CD4-positive, alpha-beta T cell treated with Interleukin-10 for 1 hour (primary cell): Measurements from ENCODE around the gene DPP10.
"Not testable (repeated sequence)": the region's sequence is repeated elsewhere in the genome, so short reads cannot be mapped to it uniquely, and the experiment has no call there.

Source experiments
- DNase-seq: peaks from one replicate; pipeline ENCODE4 v3.0.0-alpha.2; 2020

The DPP10 gene

GRCh38 chr2:114729026-114729425 lies 286.6 kb downstream of the DPP10 start:
- DNase-seq: no peak

DNA sequence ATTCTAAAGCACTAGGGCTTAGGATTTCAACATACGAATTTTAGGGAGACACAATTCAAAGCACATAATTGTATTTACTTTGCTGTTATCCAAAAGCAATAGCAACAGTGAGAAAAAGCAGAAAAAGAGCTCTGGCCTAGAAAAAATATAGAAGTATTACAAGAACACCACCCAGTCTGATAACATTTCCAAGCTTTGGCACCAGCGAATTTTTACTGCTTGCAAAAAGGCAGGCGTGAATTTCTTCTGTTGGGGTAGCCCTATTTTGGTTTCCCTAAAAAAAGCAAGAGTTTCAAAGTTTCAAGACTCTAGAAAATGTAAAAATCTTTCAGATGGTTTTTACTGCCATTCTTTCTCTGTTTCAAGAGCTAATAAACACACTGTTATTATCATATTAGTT lies 292.7 kb downstream of the DPP10 start:
- DNase-seq: no peak

DNA sequence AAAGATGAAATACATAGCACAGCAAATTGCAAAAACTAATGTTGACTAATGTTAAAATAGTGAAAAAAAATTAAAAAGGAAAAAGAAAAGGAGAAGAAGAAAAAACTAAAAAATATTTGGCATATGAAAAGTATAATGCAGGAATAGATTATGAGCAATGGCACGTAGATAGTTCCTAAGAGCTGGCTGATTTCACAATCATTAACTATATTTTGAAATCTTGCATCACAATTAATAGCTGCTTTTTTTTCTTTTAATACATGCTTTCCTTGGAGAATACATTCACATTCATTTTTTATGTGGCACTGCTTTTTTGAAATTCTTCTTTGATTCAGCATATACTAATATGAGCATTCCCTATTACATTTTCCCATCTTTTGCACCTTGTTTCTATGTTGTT lies 299.8 kb downstream of the DPP10 start:
- no peak for DNase-seq

DNA sequence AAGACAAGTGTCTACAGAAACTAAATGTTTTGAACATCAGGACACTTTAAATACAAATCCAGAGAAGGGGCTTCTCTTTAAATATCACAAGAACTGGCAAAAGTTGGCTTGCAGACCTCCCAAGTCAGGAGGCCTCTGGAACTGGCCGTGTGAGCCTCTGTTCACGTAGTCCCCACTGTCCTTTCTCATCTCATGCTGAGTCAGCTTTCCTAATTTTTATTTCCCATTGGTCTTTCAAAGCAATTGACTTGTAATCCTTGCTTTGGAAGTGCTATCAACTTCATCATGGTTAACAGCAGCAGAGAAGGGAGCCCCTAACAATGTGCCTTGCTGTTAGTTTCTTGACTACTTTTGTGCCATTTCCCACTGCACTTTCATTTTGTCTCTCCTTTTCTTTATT lies 303.3 kb downstream of the DPP10 start:
- DNase-seq: no peak

- DNase-seq: not testable (repeated sequence)
Observed at GRCh38 chr2:114748175-114748574, 305.7 kb downstream of the DPP10 start.

DNA sequence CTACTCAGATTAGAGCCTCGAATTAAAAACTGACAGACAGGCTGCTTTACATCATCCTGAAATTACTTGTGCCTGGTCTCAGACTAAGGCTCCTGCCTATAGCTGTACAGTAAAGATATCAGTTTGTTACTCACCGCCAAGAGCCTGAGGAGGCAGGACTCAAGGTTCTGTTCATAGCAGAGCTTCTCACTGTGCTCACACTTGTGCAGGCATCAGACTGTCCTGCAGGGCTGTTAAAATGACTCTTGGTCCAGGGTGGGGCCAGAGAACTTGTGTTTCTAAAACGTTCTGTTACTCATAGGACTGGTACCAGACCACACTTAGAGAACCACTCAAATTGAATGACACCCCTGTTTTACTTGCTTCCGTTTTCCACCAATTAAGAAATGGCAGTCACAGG lies 310.0 kb downstream of the DPP10 start:
- DNase-seq: no peak

DNA sequence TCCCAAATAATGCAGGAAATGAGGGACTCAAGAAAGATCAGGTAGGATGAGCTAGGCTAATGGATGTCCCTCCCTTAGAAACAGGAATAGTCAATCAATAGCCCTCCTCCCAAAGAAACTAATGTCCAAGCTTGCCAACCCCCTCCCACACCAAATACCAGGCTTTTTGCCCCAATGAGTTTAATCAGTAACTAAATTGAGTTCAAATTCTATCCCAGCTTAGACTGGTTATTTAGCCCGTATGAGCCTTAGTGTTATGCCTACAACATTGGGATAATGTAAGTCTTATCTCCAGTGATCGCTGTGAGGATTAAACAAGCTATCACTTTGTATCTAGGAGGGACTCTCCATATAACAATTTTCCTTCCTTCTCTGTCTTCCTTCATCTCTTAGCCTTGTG lies 310.7 kb downstream of the DPP10 start:
- DNase-seq: no peak

GRCh38 chr2:114754907-114755563 lies 312.6 kb downstream of the DPP10 start:
- DNase-seq: no peak

DNA sequence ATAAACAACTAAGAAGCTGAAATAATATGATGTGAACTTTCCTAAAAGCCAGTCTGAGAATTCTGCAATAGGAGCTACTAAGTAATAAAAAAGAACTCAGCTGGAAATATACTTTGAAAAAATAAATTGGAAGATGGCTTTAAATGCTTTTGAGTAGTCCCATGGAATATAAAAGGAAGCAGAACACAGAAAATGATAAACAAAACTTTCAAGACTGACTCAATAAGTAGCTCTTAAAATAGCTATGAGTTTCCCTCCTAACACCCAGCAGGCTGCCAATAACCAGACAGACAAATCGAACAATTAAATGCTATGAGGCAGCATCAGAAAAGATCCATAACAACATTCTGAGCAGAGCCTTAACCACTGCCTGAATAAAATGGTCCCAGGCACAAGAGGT lies 319.9 kb downstream of the DPP10 start:
- no peak for DNase-seq

DNA sequence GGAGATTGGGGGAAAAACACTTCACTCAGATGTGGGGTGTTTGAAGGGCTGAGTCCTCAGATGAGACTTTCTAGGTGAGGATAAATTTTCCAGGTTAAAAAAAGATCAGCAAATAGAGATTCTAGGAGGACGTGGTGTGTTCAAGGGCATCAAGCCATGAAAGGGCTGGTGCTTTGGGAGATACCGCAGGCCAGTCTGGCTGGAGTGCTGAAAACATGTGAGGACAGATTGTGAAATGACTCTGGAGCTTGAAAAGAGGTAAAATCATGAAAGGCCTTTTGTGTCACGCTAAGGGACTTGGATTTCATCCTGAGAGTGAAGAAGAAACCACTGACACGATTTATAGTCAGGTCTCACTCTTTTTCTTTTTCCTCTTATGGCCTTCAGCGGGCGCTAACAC lies 320.5 kb downstream of the DPP10 start:
- no peak for DNase-seq

- DNase-seq: no peak
Observed at GRCh38 chr2:114769110-114769509, 326.7 kb downstream of the DPP10 start.

DNA sequence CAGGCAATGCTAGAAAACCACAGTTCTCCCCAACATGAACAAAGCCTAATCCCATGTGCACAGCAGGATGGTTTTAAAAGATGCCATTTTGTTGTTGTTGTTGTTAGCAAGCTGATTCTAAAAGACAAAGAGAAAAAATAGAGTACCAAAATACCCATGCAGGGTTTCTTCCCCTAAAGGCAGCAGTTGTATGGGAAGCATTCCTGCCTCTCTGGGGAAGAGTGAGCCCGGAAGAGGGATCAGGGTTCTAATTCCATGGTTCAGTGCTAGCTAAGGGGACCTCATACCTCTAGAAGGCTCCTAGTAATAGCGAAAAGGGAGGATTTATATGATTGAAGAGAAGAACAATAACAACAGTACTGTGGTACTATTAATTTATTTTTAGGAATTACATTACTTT lies 327.6 kb downstream of the DPP10 start:
- no peak for DNase-seq

- DNase-seq: no peak
Observed at GRCh38 chr2:114784046-114784445, 341.6 kb downstream of the DPP10 start.

DNA sequence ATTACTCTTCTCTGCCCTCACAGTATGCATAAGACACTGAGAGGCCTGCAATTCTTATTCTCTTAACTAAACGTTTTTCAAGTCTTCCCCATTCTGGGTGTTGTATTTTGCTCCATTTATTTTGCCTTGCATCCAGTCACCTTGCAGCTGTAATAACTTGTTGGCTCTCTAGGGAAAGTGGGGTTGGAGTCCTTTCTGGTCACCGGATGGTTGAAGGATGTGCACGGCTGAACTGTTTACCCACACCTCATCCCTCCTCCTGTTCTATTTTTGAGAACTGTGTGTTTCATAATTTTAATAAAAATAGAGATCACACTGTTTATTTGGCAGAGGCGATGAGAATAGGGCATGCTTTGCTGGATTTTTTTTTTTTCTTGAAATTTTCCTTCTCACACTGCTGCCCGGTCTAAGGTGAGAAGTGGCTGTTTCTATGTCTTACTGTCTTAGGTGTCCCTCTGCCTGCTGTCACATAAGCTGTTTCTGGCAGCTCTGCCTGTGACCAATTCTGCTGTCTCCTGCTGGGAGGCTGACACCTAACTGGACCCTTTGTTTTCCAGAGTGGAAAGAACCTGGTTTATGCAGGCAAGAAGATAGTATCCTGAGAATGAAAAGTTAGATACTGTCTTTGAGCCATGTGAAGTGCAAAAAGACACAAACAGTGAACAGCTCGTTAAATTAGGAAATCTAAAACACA lies 342.6 kb downstream of the DPP10 start:
- DNase-seq: no peak

GRCh38 chr2:114786901-114787300 lies 344.5 kb downstream of the DPP10 start:
- no peak for DNase-seq

GRCh38 chr2:114787486-114787885 lies 345.0 kb downstream of the DPP10 start:
- no peak for DNase-seq

GRCh38 chr2:114789989-114790388 lies 347.5 kb downstream of the DPP10 start:
- no peak for DNase-seq

DNA sequence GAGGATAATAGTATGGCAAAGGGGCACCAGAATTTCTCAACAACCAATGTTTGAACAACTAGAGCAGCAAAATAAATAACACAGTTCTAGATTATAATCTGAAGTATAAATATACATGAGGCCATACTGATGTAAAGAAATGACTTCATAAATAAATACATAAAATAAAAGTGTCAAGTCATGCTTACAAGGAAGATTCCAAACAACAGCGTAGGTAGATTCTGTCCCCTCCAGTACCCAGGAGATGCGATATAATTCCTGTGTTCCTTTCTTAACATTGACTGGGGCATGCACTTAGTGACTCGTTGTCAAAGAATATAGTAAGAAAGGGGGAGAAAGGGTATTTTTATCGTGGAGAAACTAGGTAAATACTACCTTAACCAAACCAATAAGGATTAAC lies 355.1 kb downstream of the DPP10 start:
- DNase-seq: no peak

DNA sequence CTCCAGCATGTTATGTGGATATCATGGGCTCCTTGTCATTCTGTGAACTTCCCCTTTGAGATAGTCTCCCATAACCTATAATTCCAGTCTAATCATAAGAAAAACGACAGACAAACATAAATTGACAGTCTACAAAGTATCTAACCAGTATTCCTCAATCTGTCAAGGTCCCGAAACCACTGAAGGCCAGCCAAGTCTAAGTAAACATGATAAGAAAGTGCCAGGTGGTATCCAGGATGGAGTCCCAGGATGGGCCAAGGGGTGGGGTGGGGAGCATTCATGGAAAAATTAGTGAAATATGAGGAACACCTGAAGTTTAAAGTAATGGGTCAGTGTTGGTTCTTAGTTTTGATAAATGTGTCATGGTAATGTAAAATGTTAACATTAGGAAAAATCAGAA lies 355.5 kb downstream of the DPP10 start:
- no peak for DNase-seq

- no peak for DNase-seq
Observed at GRCh38 chr2:114800371-114800770, 357.9 kb downstream of the DPP10 start.

GRCh38 chr2:114805195-114805594 lies 362.8 kb downstream of the DPP10 start:
- no peak for DNase-seq

DNA sequence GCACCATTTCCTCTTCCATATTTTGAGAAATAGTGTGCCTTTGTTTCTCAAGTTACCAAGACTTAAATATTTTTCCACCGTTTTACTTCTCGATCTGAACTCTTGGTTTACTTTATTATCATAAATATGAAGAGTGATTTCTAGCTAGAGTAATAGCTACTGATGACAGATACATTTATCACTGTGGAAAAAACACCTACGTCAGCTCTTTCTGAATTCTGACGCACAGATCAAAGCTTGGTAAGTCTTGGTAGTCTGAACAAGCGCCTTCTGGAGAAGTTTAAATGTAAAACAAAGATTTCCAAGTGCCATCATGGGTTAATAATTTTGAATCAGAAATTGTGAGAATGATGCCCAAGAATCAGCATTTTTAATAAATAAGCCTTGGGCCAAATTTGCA lies 367.7 kb downstream of the DPP10 start:
- no peak for DNase-seq

DNA sequence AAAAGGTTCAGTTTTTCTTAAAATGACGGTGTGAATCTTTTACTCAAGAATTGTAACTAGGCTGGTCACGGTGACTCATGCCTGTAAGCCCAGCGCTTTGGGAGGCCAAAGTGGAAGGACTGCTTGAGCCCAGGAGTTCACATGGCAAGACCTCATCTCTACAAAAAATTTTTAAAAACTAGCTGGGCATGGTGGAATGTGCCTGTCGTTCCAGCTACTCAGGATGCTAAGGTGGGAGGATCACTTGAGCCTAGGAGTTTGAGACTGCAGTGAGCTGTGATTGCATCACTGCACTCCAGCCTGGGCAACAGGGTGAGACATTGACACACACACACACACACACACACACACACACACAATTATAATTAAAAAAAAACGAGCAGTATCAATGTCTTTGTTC lies 369.8 kb downstream of the DPP10 start:
- DNase-seq: no peak

DNA sequence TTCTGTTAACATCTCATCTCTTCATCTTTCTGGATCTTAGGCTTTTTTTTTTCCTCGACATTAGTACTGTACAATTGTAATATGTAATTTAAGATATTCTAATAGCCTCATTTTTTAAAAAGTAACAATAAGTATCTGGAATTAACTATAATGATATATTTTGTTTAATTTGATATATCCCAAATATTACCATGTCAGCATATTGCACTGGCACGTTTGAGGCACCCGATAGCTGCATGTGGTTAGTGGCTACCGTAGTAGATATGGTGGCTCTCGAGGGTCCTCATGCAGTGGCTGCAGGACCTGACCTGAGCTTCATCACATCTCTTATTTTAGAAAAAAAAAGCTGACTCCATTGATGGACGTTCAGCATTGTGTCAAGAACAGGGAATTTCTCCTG lies 371.9 kb downstream of the DPP10 start:
- DNase-seq: no peak

- DNase-seq: no peak
Observed at GRCh38 chr2:114821055-114821454, 378.6 kb downstream of the DPP10 start.
